Lung (tissue), 12 donors: Measurements from ENCODE around the gene C22orf23. TPM values are rescaled to one million over a fixed set of nuclear protein-coding genes. Genes with fewer than 3 reads are reported as not detected.

Experiments used
- ATAC-seq: fragments of 200-7000 bp; cut with Tn5 transposase; one replicate; pipeline ENCODE4 v1.9.1; 2020; ENCODE audit warnings: moderate number of reproducible peaks; ENCODE audit not compliant: insufficient read depth, low FRiP score
- DNase-seq, 3 donors: peaks; one replicate each; pipeline ENCODE4 v3.0.0-alpha.2; 2013 to 2017
- H3K27ac ChIP-seq, 2 donors: one replicate each; pipeline ENCODE4 v1.5.1; 2013; ENCODE audit warnings: mild to moderate bottlenecking in 2 of 2, moderate library complexity in 2 of 2, control low read depth in 1 of 2, inconsistent platforms in 1 of 2, low read depth in 1 of 2, low read length in 1 of 2
- H3K27me3 ChIP-seq, 3 donors: one replicate each; pipeline ENCODE4 v1.5.1; 2013; ENCODE audit warnings: low read length in 2 of 3; ENCODE audit not compliant: control insufficient read depth in 3 of 3, insufficient read depth in 3 of 3
- H3K36me3 ChIP-seq, 4 donors: one replicate each; pipeline ENCODE4 v1.5.1; 2013; ENCODE audit warnings: low read length in 4 of 4, mild to moderate bottlenecking in 1 of 4, moderate library complexity in 1 of 4; ENCODE audit not compliant: control insufficient read depth in 4 of 4, insufficient read depth in 4 of 4
- H3K4me1 ChIP-seq, 5 donors: one replicate each; pipeline ENCODE4 v1.5.1; 2013; ENCODE audit warnings: low read length in 5 of 5, mild to moderate bottlenecking in 2 of 5, moderate library complexity in 1 of 5; ENCODE audit not compliant: control insufficient read depth in 5 of 5, insufficient read depth in 5 of 5
- H3K4me3 ChIP-seq: one replicate; pipeline ENCODE4 v1.5.1; 2013; ENCODE audit warnings: mild to moderate bottlenecking, control low read depth, moderate library complexity
- H3K9ac ChIP-seq, 2 donors: one replicate each; pipeline ENCODE4 v1.5.1; 2013; ENCODE audit warnings: low read length in 2 of 2, control low read depth in 1 of 2; ENCODE audit not compliant: insufficient read depth in 1 of 2
- H3K9me3 ChIP-seq, 4 donors: one replicate each; pipeline ENCODE4 v1.5.1; 2013; ENCODE audit warnings: low read length in 3 of 4, mild to moderate bottlenecking in 1 of 4, moderate library complexity in 1 of 4; ENCODE audit not compliant: control insufficient read depth in 4 of 4, insufficient read depth in 3 of 4
- CTCF ChIP-seq: IDR thresholded peaks from 2 replicates; pipeline ENCODE4 v1.5.1; 2012; ENCODE audit warnings: mild to moderate bottlenecking; ENCODE audit errors: control extremely low read depth, extremely low read depth
- WGBS, 2 donors: extraction: QIAGEN DNeasy Blood & Tissue Kit; methylation state at CpG; one replicate each; pipeline ENCODE4 v1.1.7; 2013; 5-methylcytosine and 5-hydroxymethylcytosine counted together
- polyA plus RNA-seq, 2 donors: library from polyadenylated mRNA; stranded (reverse); fragments of 200-250 nt; gene quantifications; one replicate each; pipeline ENCODE4 v1.2.1, GENCODE V29; 2013
- total RNA-seq, 2 donors: library from RNA; depleted of rRNA in 1 of 2; stranded (reverse); fragments of >200 nt in 1 of 2; gene quantifications; one replicate each; pipeline ENCODE4 v1.2.1, GENCODE V29; 2014 to 2021
- donor health status: control.
- donor health status: control.
- donor health status: Bipolar disorder and iron deficiency.
- donor health status: healthy.
- donor health status: DM: yes; HTN: yes; CAD: no.

Gene C22orf23
- total and polyA plus RNA-seq, 4 donors, result 1.1 to 4.2 (median 1.5) TPM

GRCh38 chr22:37926771-37927636 is 26.4 kb downstream of the C22orf23 start:
- Histone ChIP-seq H3K9me3 (no peaks in the 10 kb centered on the region), H3K9ac (no peak overlapping the region), H3K4me3 (no peak overlapping the region), H3K4me1 (peaks cover 0 to 7% (median 0%) of the 10 kb centered on the region in 5 donors), H3K36me3 (peaks cover 10 to 51% (median 15%) of the 10 kb centered on the region in 4 donors), H3K27ac (no peak overlapping the region), H3K27me3 (peaks cover 0 to 6% (median 0%) of the 10 kb centered on the region in 3 donors)
- 95 to 97% methylated on average over 31 to 32 of the region's 32 CpGs for WGBS, 2 donors
- no peak for DNase-seq
- no peak for ATAC-seq
- no peak for TF ChIP-seq CTCF

- Histone ChIP-seq H3K4me1 (peaks cover 0 to 7% (median 0%) of the 10 kb centered on the region in 5 donors), H3K4me3 (no peak overlapping the region), H3K27me3 (peaks cover 0 to 6% (median 0%) of the 10 kb centered on the region in 3 donors), H3K36me3 (peaks cover 10 to 55% (median 15%) of the 10 kb centered on the region in 4 donors), H3K9ac (no peak overlapping the region), H3K27ac (no peak overlapping the region), H3K9me3 (no peaks in the 10 kb centered on the region)
- WGBS, 2 donors, result 93 to 96% methylated on average over 7 of the region's 7 CpGs
- no peak for TF ChIP-seq CTCF
- DNase-seq, result no peak
- no peak for ATAC-seq
Measured at GRCh38 chr22:37926358-37926757, 27.0 kb downstream of the C22orf23 start.

- ATAC-seq (no peak), DNase-seq (no peak)
- H3K9me3 ChIP-seq, result no peaks in the 10 kb centered on the region
- peaks cover 0 to 6% (median 0%) of the 10 kb centered on the region in 3 donors for H3K27me3 ChIP-seq
- H3K4me1 ChIP-seq, result peaks cover 0 to 5% (median 0%) of the 10 kb centered on the region in 5 donors
- WGBS, 2 donors, result 91 to 94% methylated on average over 13 to 15 of the region's 15 CpGs
- no peak for TF ChIP-seq CTCF
- no peak overlapping the region for H3K4me3 ChIP-seq
- peaks cover 10 to 55% (median 15%) of the 10 kb centered on the region in 4 donors for H3K36me3 ChIP-seq
- no peak overlapping the region for H3K9ac ChIP-seq
- no peak overlapping the region for H3K27ac ChIP-seq
Measured at GRCh38 chr22:37925767-37926166, 27.6 kb downstream of the C22orf23 start.
